Activated naive CD4-positive, alpha-beta T cell treated with anti-CD3 and anti-CD28 coated beads, Interleukin-2, amount 50 U/mL, for 72 hours (primary cell): ENCODE data around the gene EML6. TPM values are rescaled to one million over a fixed set of nuclear protein-coding genes. Genes with fewer than 3 reads are reported as not detected.
A peak's percentile ranks its signal among the peaks of the same experiment; 100 is the strongest.
"Not testable (repeated sequence)": the region's sequence is repeated elsewhere in the genome, so short reads cannot be mapped to it uniquely, and the experiment has no call there.

ENCODE experiments used
- ATAC-seq, 2 donors: fragments of 150-1000 bp; cut with Tn5 transposase; 2 replicates each; pipeline ENCODE4 v1.10.0; 2021; ENCODE audit warnings: mild to moderate bottlenecking in 2 of 2, moderate library complexity in 2 of 2
- DNase-seq, 2 donors: peaks; one replicate each; pipeline ENCODE4 v3.0.0; 2021 to 2022; ENCODE audit warnings: low spot score in 2 of 2
- H3K27ac Mint-ChIP-seq, 2 donors: one replicate each; pipeline ENCODE4 v1.8.0; 2022; ENCODE audit warnings: mild to moderate bottlenecking in 2 of 2, mixed read lengths in 2 of 2
- H3K36me3 Mint-ChIP-seq, 2 donors: one replicate each; pipeline ENCODE4 v1.8.0; 2022; ENCODE audit warnings: mixed read lengths in 2 of 2
- H3K9me3 Mint-ChIP-seq, 2 donors: one replicate each; pipeline ENCODE4 v1.8.0; 2022; ENCODE audit warnings: mixed read lengths in 2 of 2
- total RNA-seq, 2 donors: library from RNA; stranded (reverse); gene quantifications; one replicate each; pipeline ENCODE4 v1.2.3, GENCODE V29; 2022

Gene EML6
- total RNA-seq, 2 donors from 2014 or later: 0.30 to 2.4 TPM

GRCh38 chr2:54871457-54872107 lies 148.1 kb downstream of the EML6 start:
- H3K36me3 Mint-ChIP-seq: no peaks in the 10 kb centered on the region
- no peak for DNase-seq
- ATAC-seq: no peak

GRCh38 chr2:54872780-54873179 lies 149.3 kb downstream of the EML6 start:
- H3K36me3 Mint-ChIP-seq: no peaks in the 10 kb centered on the region
- DNase-seq (no peak), ATAC-seq (no peak)
- no peak overlapping the region for H3K27ac Mint-ChIP-seq
- no peaks in the 10 kb centered on the region for H3K9me3 Mint-ChIP-seq

More at GRCh38 chr2:54871457-54872107, 148.1 kb downstream of the EML6 start:
- H3K9me3 Mint-ChIP-seq: no peaks in the 10 kb centered on the region
- no peak overlapping the region for H3K27ac Mint-ChIP-seq

GRCh38 chr2:54873236-54873635 lies 149.8 kb downstream of the EML6 start:
- H3K27ac Mint-ChIP-seq: not testable (repeated sequence)

GRCh38 chr2:54876764-54877163 lies 153.3 kb downstream of the EML6 start:
- Mint-ChIP-seq H3K36me3 (no peaks in the 10 kb centered on the region), H3K27ac (peak overlapping the region in 1 of 2 donors; percentile 55), H3K9me3 (no peaks in the 10 kb centered on the region)
- ATAC-seq: no peak
- DNase-seq: no peak

More at GRCh38 chr2:54873236-54873635, 149.8 kb downstream of the EML6 start:
- DNase-seq, ATAC-seq, H3K36me3 Mint-ChIP-seq, H3K9me3 Mint-ChIP-seq: not testable (repeated sequence)

GRCh38 chr2:54878182-54878581 lies 154.7 kb downstream of the EML6 start:
- Mint-ChIP-seq H3K36me3 (no peaks in the 10 kb centered on the region), H3K9me3 (no peaks in the 10 kb centered on the region), H3K27ac (no peak overlapping the region)
- DNase-seq (no peak), ATAC-seq (no peak)

GRCh38 chr2:54879032-54879431 lies 155.6 kb downstream of the EML6 start:
- Mint-ChIP-seq H3K9me3 (no peaks in the 10 kb centered on the region), H3K36me3 (no peaks in the 10 kb centered on the region), H3K27ac (no peak overlapping the region)
- DNase-seq (no peak), ATAC-seq (no peak)

GRCh38 chr2:54879598-54880332 lies 156.3 kb downstream of the EML6 start:
- no peak for ATAC-seq
- Mint-ChIP-seq H3K36me3 (no peaks in the 10 kb centered on the region), H3K27ac (no peak overlapping the region), H3K9me3 (no peaks in the 10 kb centered on the region)
- DNase-seq: no peak

GRCh38 chr2:54880428-54880827 lies 157.0 kb downstream of the EML6 start:
- Mint-ChIP-seq H3K36me3 (no peaks in the 10 kb centered on the region), H3K27ac (no peak overlapping the region), H3K9me3 (no peaks in the 10 kb centered on the region)
- ATAC-seq (no peak), DNase-seq (no peak)

- Mint-ChIP-seq H3K9me3 (no peaks in the 10 kb centered on the region), H3K36me3 (no peaks in the 10 kb centered on the region), H3K27ac (no peak overlapping the region)
- ATAC-seq (no peak), DNase-seq (no peak)
These were observed 158.3 kb downstream of the EML6 start for GRCh38 chr2:54881759-54882158.

GRCh38 chr2:54885891-54886290 lies 162.4 kb downstream of the EML6 start:
- Mint-ChIP-seq H3K36me3 (no peaks in the 10 kb centered on the region), H3K9me3 (no peaks in the 10 kb centered on the region), H3K27ac (no peak overlapping the region)
- ATAC-seq: no peak
- DNase-seq: no peak

GRCh38 chr2:54887850-54888545 lies 164.5 kb downstream of the EML6 start:
- DNase-seq (no peak), ATAC-seq (no peak)
- Mint-ChIP-seq H3K27ac (no peak overlapping the region), H3K9me3 (no peaks in the 10 kb centered on the region), H3K36me3 (no peaks in the 10 kb centered on the region)

GRCh38 chr2:54889053-54889452 lies 165.6 kb downstream of the EML6 start:
- DNase-seq (no peak), ATAC-seq (no peak)
- H3K9me3 Mint-ChIP-seq: no peaks in the 10 kb centered on the region
- no peaks in the 10 kb centered on the region for H3K36me3 Mint-ChIP-seq
- H3K27ac Mint-ChIP-seq: no peak overlapping the region

GRCh38 chr2:54891909-54892308 lies 168.4 kb downstream of the EML6 start:
- DNase-seq (no peak), ATAC-seq (no peak)
- Mint-ChIP-seq H3K27ac (no peak overlapping the region), H3K36me3 (no peaks in the 10 kb centered on the region), H3K9me3 (no peaks in the 10 kb centered on the region)

- no peak for DNase-seq
- Mint-ChIP-seq H3K36me3 (no peaks in the 10 kb centered on the region), H3K27ac (no peak overlapping the region)
These were observed 171.0 kb downstream of the EML6 start for GRCh38 chr2:54894467-54894866.

GRCh38 chr2:54895730-54896129 lies 172.3 kb downstream of the EML6 start:
- Mint-ChIP-seq H3K27ac (no peak overlapping the region), H3K9me3 (no peaks in the 10 kb centered on the region), H3K36me3 (no peaks in the 10 kb centered on the region)
- DNase-seq (no peak), ATAC-seq (no peak)

More at GRCh38 chr2:54894467-54894866, 171.0 kb downstream of the EML6 start:
- H3K9me3 Mint-ChIP-seq: no peaks in the 10 kb centered on the region
- no peak for ATAC-seq

- no peaks in the 10 kb centered on the region for H3K9me3 Mint-ChIP-seq
These were observed 174.2 kb downstream of the EML6 start for GRCh38 chr2:54897420-54898310.

More at GRCh38 chr2:54897420-54898310, 174.2 kb downstream of the EML6 start:
- H3K36me3 Mint-ChIP-seq: no peaks in the 10 kb centered on the region
- H3K27ac Mint-ChIP-seq: peak overlapping the region; percentile 7 to 24
- ATAC-seq (peak; percentile 78 to 82), DNase-seq (no peak)
